GM20000 (cell line): ENCODE results near the gene RLN2.
"Not testable (repeated sequence)": the region's sequence is repeated elsewhere in the genome, so short reads cannot be mapped to it uniquely, and the experiment has no call there.

ENCODE experiments used
- DNase-seq: peaks from one replicate; pipeline ENCODE4 v3.0.0; 2012; ENCODE audit warnings: low spot score
- CTCF ChIP-seq: IDR thresholded peaks from 2 replicates; pipeline ENCODE4 v1.5.1; 2012; ENCODE audit warnings: mild to moderate bottlenecking, control low read depth; ENCODE audit errors: extremely low read depth, missing control alignments

RLN2 gene

GRCh38 chr9:5321058-5321457, 16.5 kb upstream of the RLN2 start:
- no peak for TF ChIP-seq CTCF
- no peak for DNase-seq

GRCh38 chr9:5316406-5316805, 11.9 kb upstream of the RLN2 start:
- DNase-seq = not testable (repeated sequence)

DNA sequence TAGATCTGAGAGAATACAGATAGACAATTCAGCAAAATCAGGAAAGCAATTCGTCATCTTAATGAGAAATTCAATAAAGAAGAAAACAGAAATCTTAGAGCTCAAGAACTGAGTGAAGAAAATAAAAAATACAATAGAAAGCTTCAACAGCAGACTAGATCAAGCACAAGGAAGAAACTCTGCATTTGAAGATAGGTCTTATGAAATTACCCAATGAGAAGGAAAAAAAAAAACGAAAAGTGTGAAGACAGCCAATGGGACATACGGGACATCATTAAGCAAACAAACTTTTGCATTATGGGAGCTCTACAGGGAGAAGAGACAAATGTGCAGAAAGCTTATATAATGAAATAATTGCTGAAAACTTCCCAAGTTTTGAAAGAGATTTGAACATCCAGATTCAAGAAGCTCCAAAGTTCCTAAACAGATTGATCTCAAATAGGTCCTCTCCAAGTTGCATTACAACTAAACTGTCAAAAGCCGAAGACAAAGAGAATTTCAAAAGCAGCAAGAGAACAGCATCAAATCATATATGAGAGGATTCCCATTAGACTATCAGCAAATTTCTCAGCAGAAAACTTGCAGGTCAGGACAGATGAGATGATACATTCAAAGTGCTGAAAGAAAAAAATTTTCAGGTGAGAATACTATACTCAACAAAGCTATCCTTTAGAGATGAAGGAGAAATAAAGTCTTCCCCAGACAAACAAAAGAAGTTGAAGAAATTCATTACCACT, 10.8 kb upstream of the RLN2 start:
- no peak for TF ChIP-seq CTCF
- DNase-seq = no peak

GRCh38 chr9:5310851-5311250, 6.3 kb upstream of the RLN2 start:
- no peak for TF ChIP-seq CTCF
- DNase-seq = no peak

- DNase-seq = no peak
These were observed 1.2 kb upstream of the RLN2 start for GRCh38 chr9:5305741-5306140.

GRCh38 chr9:5301544-5301943, 3.0 kb downstream of the RLN2 start:
- DNase-seq = no peak
- no peak for TF ChIP-seq CTCF

More at GRCh38 chr9:5305741-5306140, 1.2 kb upstream of the RLN2 start:
- TF ChIP-seq CTCF = no peak

DNA sequence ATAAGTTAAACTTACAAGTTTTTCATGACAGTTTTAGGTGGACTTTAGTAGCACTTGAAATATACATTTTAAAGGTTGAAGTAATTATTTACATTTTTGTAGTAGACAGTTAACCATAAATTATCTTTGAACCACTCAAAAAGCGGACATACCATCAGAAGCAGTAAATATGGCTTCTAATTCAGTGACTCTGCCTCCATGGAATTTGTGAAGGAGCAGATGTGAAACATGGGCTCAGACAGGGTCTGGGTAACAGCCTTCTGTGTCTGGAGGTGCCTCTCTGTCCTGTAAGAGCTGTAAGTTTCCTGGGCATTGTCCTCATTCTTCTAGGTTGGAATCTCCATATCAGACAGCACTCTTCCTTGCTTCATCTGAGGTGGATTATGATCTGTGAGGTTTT, 12.4 kb downstream of the RLN2 start:
- DNase-seq = no peak
- no peak for TF ChIP-seq CTCF

GRCh38 chr9:5288591-5288990, 15.9 kb downstream of the RLN2 start:
- DNase-seq = no peak
- no peak for TF ChIP-seq CTCF
